ENCODE measurements around the gene HNRNPUL1.
"Not testable (repeated sequence)": the region's sequence is repeated elsewhere in the genome, so short reads cannot be mapped to it uniquely, and the experiment has no call there.

Gene HNRNPUL1

DNA sequence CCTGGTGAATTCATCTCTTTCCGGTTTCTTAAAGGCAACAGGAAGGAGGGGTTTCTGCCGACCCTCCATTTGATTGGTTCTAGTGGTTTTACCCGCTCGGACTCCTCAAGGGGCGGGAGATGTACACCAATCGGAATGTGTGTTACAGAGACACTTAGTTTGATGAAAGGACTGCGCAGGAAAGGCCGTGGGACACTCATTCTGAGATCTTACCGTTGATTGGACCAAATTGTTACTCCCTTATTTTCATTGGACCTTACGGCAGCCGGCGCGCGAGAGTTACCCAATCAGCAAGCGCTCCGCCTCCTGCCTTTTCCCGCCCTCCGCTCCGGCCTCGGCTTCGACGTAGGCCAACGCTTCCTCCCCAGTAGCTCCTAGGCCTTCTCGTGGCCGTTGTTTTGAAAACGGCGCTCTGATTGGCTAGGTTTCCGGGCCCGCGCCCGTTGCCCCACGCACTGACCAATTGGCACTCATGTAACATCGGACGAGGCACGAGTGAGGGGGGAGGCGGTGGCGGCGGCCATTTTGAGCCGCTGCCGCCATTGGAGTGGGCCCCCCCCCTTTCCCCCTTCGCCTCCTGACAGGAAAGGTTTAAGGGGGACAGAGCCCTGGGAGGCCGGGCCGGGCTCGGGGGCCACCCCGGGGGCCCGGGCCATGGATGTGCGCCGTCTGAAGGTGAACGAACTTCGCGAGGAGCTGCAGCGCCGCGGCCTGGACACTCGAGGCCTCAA is at the start of gene HNRNPUL1:
TSS of gene HNRNPUL1 (plus strand) at position 523 of the 731 bp plus-strand sequence. CDS start at position 655, 132 bp downstream.
- DNase-seq (ENCODE audit: low spot score) = peak; percentile 99

DNA sequence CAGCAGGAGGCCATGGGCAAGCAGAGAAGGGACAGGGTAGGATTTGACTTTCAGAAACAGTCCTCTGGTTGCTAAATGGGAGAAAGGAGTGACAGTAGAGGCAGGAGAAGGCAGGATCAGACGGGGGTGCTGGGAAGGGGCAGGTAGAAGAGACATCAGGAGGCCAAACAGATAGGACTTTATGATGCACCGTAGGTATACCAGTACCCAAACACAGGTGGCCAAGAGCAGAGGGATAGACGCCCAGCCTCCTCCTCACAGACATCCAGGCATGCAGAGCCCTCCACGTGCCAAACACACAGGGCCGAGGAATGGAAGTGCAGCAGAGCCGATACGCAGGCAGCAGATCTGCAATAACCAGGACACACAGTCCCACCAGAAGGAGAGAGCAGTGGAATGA is 46.4 kb upstream of the HNRNPUL1 start:
- peak; percentile 30 for DNase-seq (ENCODE audit: low spot score)

GRCh38 chr19:41218249-41218614 is 45.9 kb upstream of the HNRNPUL1 start:
- no peak for DNase-seq (ENCODE audit: low spot score)

GRCh38 chr19:41218615-41219507 is 45.3 kb upstream of the HNRNPUL1 start, which contains the start of gene AXL:
Gene AXL (plus strand): TSS chr19:41219223. CDS start chr19:41219393, 170 bp downstream.
- DNase-seq (ENCODE audit: low spot score) = peak; percentile 46

- DNase-seq (ENCODE audit: low spot score) = peak; percentile 46
Observed at GRCh38 chr19:41219924-41220567, 44.1 kb upstream of the HNRNPUL1 start.

DNA sequence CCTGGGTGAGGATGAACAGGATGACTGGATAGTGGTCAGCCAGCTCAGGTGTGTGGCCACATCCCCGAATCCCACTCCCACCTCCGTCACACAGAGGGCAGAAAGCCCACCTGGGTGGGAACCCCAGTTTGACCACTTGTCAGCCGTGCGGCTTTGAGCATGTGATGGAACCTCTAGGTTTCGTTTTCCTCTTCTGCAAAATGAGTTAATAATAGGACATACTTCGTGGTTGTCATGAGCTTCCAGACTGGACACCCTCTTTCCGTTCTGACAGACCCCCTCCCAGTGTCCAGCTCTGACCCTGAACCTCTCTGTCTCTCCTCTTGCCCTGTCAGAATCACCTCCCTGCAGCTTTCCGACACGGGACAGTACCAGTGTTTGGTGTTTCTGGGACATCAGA is 43.4 kb upstream of the HNRNPUL1 start:
- DNase-seq (ENCODE audit: low spot score) = peak; percentile 30

- peak; percentile 32 for DNase-seq (ENCODE audit: low spot score)
Observed at GRCh38 chr19:41221514-41222205, 42.5 kb upstream of the HNRNPUL1 start.

DNA sequence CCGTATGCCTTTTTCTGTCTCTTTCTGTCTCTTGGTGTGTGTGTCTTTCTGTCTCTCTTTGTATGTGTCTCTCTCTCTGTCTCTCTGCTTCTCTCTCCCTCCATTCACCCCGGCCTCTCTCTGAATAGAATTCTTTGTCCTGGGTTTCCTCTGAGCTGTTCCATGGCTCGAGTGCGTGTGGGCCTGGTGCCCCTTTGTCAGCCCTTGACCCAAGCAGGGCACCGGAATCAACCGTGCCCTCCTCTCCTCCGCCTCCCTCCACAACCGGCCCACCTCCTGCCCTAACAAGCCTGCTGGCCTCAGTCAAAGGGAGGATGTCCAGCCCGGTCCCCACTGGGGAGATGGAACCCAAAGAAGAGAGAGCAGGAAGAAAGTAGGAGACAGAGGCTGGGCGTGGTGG is 41.9 kb upstream of the HNRNPUL1 start:
- no peak for DNase-seq (ENCODE audit: low spot score)

- DNase-seq (ENCODE audit: low spot score) = peak; percentile 31
Observed at GRCh38 chr19:41223431-41224234, 40.5 kb upstream of the HNRNPUL1 start.

DNA sequence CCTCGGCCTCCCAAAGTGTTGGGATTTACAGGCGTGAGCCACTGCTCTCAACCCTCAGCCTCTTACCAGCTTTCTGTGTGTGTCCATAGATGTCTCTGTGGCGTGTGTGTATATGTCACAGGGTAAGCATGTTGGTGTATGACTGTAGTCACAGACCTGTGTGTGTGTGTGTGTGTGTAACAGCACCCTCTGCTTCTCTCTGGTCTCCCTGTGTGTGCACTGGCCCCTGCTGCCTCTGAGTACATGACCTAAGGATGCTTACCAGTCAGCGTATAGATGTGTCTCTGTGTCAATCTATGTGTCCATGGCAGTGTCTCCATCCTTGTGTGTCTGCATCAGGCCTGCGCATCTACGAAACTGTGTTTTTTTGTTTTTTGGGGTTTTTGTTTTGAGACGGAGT is 39.5 kb upstream of the HNRNPUL1 start:
- no peak for DNase-seq (ENCODE audit: low spot score)

DNA sequence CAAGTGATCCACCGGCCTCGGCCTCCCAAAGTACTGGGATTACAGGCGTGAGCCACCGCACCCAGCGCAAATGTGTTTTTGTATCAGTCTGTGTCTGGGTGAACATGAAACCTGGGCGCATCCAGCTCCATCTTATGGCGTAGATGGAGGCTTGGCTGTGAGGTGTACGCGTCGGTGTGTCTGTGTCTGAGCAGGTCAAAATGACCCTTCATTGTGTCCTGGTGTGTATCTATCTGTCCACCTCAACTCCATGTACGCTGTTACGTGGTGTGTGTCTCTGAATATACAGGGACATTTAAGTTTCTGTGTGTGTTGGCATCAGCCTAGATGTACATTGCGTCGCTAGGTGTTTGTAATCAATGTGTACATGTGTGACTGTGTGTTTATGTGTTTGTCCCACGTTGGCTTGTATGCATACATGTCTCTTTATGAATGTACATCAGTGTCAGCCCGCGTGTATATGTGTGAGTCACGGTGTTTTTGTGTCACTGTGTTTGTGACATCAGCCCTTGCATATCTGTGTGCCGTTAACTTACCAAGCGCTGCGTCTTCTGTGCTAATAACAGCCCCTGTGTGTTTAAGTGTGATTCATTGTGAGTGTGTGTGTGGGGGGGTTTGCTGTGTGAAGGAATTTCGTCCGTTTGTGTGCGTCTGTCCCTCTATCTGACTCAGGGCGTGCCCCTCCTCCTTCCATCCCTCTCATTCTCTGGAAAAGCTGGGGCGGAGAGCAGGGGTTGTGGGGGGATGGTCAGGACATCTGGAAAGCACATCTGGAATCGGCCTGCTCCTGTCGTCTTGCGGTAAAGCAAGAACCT is 38.7 kb upstream of the HNRNPUL1 start:
- no peak for DNase-seq (ENCODE audit: low spot score)

GRCh38 chr19:41226053-41226873 is 37.9 kb upstream of the HNRNPUL1 start:
- DNase-seq (ENCODE audit: low spot score) = no peak

GRCh38 chr19:41226874-41227390 is 37.2 kb upstream of the HNRNPUL1 start:
- DNase-seq (ENCODE audit: low spot score) = no peak

GRCh38 chr19:41228486-41228885 is 35.7 kb upstream of the HNRNPUL1 start:
- DNase-seq (ENCODE audit: low spot score) = no peak

GRCh38 chr19:41229338-41229737 is 34.8 kb upstream of the HNRNPUL1 start:
- not testable (repeated sequence) for DNase-seq (ENCODE audit: low spot score)

GRCh38 chr19:41230067-41230857 is 33.9 kb upstream of the HNRNPUL1 start:
- no peak for DNase-seq (ENCODE audit: low spot score)

DNA sequence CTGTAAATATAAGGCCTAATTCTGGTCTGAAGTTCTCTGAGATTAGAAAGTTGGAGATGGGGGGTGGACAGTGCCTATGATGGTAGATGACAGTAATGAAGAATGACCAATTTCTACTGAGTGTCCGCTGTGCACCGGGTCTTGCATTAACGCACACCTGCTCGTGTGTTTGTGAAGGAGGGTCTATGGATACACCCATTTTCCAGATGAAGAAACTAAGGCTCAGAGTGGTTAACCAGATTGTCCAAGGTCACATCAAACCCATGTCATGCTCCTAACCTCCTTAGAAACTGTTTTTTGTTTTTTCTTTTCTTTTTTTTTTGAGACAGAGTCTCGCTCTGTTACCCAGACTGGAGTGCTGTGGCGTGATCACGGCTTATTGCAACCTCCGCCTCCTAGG is 31.5 kb upstream of the HNRNPUL1 start:
- DNase-seq (ENCODE audit: low spot score) = no peak

DNA sequence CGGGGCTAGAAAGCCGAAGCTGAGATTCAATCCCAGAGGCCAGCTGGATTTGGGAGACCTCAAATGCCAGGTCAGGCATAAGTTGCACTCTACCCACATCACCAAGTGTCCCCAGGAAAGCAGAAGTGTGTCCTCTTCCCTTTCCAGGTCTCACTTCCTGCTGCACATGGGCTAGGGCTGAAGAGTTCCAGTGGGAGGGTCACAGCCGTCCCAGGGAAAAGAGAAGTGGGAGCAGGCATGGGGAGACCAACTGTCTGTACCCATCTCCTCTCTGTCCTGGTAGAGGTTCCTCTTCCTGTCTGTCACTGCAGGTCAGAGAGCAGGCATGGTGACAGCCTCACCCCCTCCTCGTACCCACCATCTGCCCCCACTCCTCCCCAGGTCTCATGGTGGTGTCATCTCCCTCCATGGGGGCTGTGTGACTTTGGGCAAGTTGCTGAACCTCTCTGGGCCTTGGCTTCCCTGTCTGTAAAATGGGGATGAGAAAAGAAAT is 30.4 kb upstream of the HNRNPUL1 start:
- DNase-seq (ENCODE audit: low spot score) = no peak
